ENCODE results near the gene BRF1.
"Not testable (repeated sequence)": the region's sequence is repeated elsewhere in the genome, so short reads cannot be mapped to it uniquely, and the experiment has no call there.

BRF1 gene

GRCh38 chr14:105290621-105291346 lies 10.0 kb downstream of the BRF1 start:
- no peak for DNase-seq (ENCODE audit: low spot score)

GRCh38 chr14:105288936-105289335 lies 11.9 kb downstream of the BRF1 start:
- not testable (repeated sequence) for DNase-seq (ENCODE audit: low spot score)

- DNase-seq (ENCODE audit: low spot score), result no peak
Measured at GRCh38 chr14:105287249-105288102, 13.3 kb downstream of the BRF1 start.

- DNase-seq (ENCODE audit: low spot score), result no peak
Measured at GRCh38 chr14:105286759-105287144, 14.0 kb downstream of the BRF1 start.

- DNase-seq (ENCODE audit: low spot score), result no peak
Measured at GRCh38 chr14:105285174-105285573, 15.6 kb downstream of the BRF1 start.

- DNase-seq (ENCODE audit: low spot score), result no peak
Measured at GRCh38 chr14:105283899-105284298, 16.9 kb downstream of the BRF1 start.

- no peak for DNase-seq (ENCODE audit: low spot score)
Measured at GRCh38 chr14:105283028-105283427, 17.8 kb downstream of the BRF1 start.

GRCh38 chr14:105282098-105282725 lies 18.6 kb downstream of the BRF1 start:
- DNase-seq (ENCODE audit: low spot score), result no peak

GRCh38 chr14:105281371-105282097 lies 19.3 kb downstream of the BRF1 start:
- DNase-seq (ENCODE audit: low spot score), result peak; percentile 49

GRCh38 chr14:105280525-105280924 lies 20.3 kb downstream of the BRF1 start:
- DNase-seq (ENCODE audit: low spot score), result no peak

GRCh38 chr14:105279642-105280361 lies 21.0 kb downstream of the BRF1 start:
- DNase-seq (ENCODE audit: low spot score), result no peak

GRCh38 chr14:105277448-105277847 lies 23.4 kb downstream of the BRF1 start:
- not testable (repeated sequence) for DNase-seq (ENCODE audit: low spot score)

- DNase-seq (ENCODE audit: low spot score), result no peak
Measured at GRCh38 chr14:105275267-105275946, 25.4 kb downstream of the BRF1 start.

GRCh38 chr14:105274637-105275036 lies 26.2 kb downstream of the BRF1 start:
- DNase-seq (ENCODE audit: low spot score), result no peak

GRCh38 chr14:105273062-105273461 lies 27.7 kb downstream of the BRF1 start:
- no peak for DNase-seq (ENCODE audit: low spot score)

- DNase-seq (ENCODE audit: low spot score), result no peak
Measured at GRCh38 chr14:105272623-105273022, 28.2 kb downstream of the BRF1 start.

- DNase-seq (ENCODE audit: low spot score), result no peak
Measured at GRCh38 chr14:105271224-105271890, 29.4 kb downstream of the BRF1 start.

- DNase-seq (ENCODE audit: low spot score), result no peak
Measured at GRCh38 chr14:105269405-105269804, 31.4 kb downstream of the BRF1 start.

- DNase-seq (ENCODE audit: low spot score), result no peak
Measured at GRCh38 chr14:105268736-105269354, 32.0 kb downstream of the BRF1 start.

Data from putamen (tissue), 1 donor.